Mucosa of descending colon (tissue), 3 donors: ENCODE results near the gene PPP6R2. TPM values are rescaled to one million over a fixed set of nuclear protein-coding genes. Genes with fewer than 3 reads are reported as not detected.

ENCODE experiments used
- ATAC-seq: fragments of 200-7000 bp; cut with Tn5 transposase; one replicate; pipeline ENCODE4 v1.9.1; 2020; ENCODE audit warnings: mild to moderate bottlenecking, moderate library complexity
- DNase-seq, 3 donors: peaks; one replicate each; pipeline ENCODE4 v3.0.0-alpha.2; 2020
- H3K36me3 ChIP-seq: fragments of 200-600 bp; one replicate; pipeline ENCODE4 v1.8.0; 2021; ENCODE audit warnings: low read depth, mild to moderate bottlenecking
- H3K4me1 ChIP-seq: fragments of 200-600 bp; one replicate; pipeline ENCODE4 v1.8.0; 2021; ENCODE audit warnings: low read depth, mild to moderate bottlenecking
- H3K4me3 ChIP-seq: fragments of 200-600 bp; one replicate; pipeline ENCODE4 v1.8.0; 2021; ENCODE audit warnings: mild to moderate bottlenecking
- H3K9me3 ChIP-seq: fragments of 200-600 bp; one replicate; pipeline ENCODE4 v1.8.0; 2021; ENCODE audit warnings: mild to moderate bottlenecking
- CTCF ChIP-seq: fragments of 200-600 bp; IDR thresholded peaks from one replicate; pipeline ENCODE4 v1.8.0; 2022; ENCODE audit warnings: antibody characterized with exemption, mild to moderate bottlenecking
- intact Hi-C, 2 donors: fragments of 100-400 bp; cut with DNase I in 1 of 2; cut with micrococcal nuclease in 1 of 2; formaldehyde crosslinking; loops; one replicate each; pipeline versions ENCODE4 v1.11.0 to v1.11.1; 2022; cut with DNase I, micrococcal nuclease
- long read RNA-seq, 2 donors: library from polyadenylated mRNA; unstranded; transcript quantifications; one replicate each; pipeline ENCODE4 v2.0.0, GENCODE V29; 2019 to 2021
- total RNA-seq, 3 donors: library from RNA; stranded (reverse); fragmentation: NEBNext Ultra II Directional in 2 of 3; extraction: Animal tissue kit (Norgen Biotek cat#: 25700) in 2 of 3; gene quantifications; one replicate each; pipeline versions ENCODE4 v1.2.1 to v1.2.4, GENCODE V29; 2021 to 2023
- donor health status: DM: no; HTN: no; CAD: no; lungs with moderate emphysema.
- donor health status: DM: no; HTN: no; CAD: no.
- donor health status: DM: no; HTN: yes; CAD: no.

PPP6R2 gene
- 10 to 100 TPM; 54.3 to 61.7 (median 58.8) TPM for total RNA-seq
- long read RNA-seq, donor 1, full-length matches to known transcripts, result 35 of 111 reads
- long read RNA-seq, donor 1, partial matches to known transcripts, result 30 of 111 reads
- long read RNA-seq, donor 1, other reads (novel, unspliced or antisense), result 46 of 111 reads
- long read RNA-seq, donor 2, full-length matches to known transcripts, result 2 of 17 reads
- long read RNA-seq, donor 2, partial matches to known transcripts, result 1 of 17 reads
- long read RNA-seq, donor 2, other reads (novel, unspliced or antisense), result 14 of 17 reads

- intact Hi-C loops, result loop anchor here in 1 of 2 donors (5.0 kb wide), 1 partner anchor 91 kb away; the partner anchor contains the start of gene HDAC10
- H3K4me3 ChIP-seq, result peak within 1 kb of the TSS; percentile 77
- DNase-seq, result peak; percentile 90 to 93 (median 91)
- no peak for TF ChIP-seq CTCF
- H3K36me3 ChIP-seq, result no peaks in the 10 kb centered on the region
- peaks cover 9% of the 10 kb centered on the region for H3K4me1 ChIP-seq
- no peaks in the 10 kb centered on the region for H3K9me3 ChIP-seq
- ATAC-seq, result peak; percentile 94
Measured at GRCh38 chr22:50342651-50343540, at the start of gene PPP6R2. PPP6R2 (plus strand) TSS chr22:50343327; CDS start chr22:50393909, 50,582 bp downstream.

- H3K4me3 ChIP-seq, result no peak overlapping the region
- ATAC-seq, result peak; percentile 90
- DNase-seq, result peak; percentile 86 to 92 (median 90)
- no peaks in the 10 kb centered on the region for H3K9me3 ChIP-seq
- TF ChIP-seq CTCF, result no peak
- intact Hi-C loops, result no loop called here
- H3K4me1 ChIP-seq, result peaks cover 43% of the 10 kb centered on the region
- no peaks in the 10 kb centered on the region for H3K36me3 ChIP-seq
Measured at GRCh38 chr22:50293441-50294318, 49.4 kb upstream of the PPP6R2 start.

- DNase-seq, result no peak
- intact Hi-C loops, result no loop called here
- Histone ChIP-seq H3K4me3 (no peak overlapping the region), H3K9me3 (no peaks in the 10 kb centered on the region), H3K4me1 (peaks cover 49% of the 10 kb centered on the region), H3K36me3 (no peaks in the 10 kb centered on the region)
- TF ChIP-seq CTCF, result no peak
- peak; percentile 11 for ATAC-seq
Measured at GRCh38 chr22:50294319-50294656, 48.8 kb upstream of the PPP6R2 start.

- H3K36me3 ChIP-seq, result no peaks in the 10 kb centered on the region
- DNase-seq (no peak), ATAC-seq (no peak)
- H3K9me3 ChIP-seq, result no peaks in the 10 kb centered on the region
- intact Hi-C loops, result no loop called here
- no peak overlapping the region for H3K4me3 ChIP-seq
- peaks cover 71% of the 10 kb centered on the region for H3K4me1 ChIP-seq
- no peak for TF ChIP-seq CTCF
Measured at GRCh38 chr22:50296658-50297490, 46.3 kb upstream of the PPP6R2 start.
